ENCODE data around the gene S100PBP.

Gene S100PBP

DNA sequence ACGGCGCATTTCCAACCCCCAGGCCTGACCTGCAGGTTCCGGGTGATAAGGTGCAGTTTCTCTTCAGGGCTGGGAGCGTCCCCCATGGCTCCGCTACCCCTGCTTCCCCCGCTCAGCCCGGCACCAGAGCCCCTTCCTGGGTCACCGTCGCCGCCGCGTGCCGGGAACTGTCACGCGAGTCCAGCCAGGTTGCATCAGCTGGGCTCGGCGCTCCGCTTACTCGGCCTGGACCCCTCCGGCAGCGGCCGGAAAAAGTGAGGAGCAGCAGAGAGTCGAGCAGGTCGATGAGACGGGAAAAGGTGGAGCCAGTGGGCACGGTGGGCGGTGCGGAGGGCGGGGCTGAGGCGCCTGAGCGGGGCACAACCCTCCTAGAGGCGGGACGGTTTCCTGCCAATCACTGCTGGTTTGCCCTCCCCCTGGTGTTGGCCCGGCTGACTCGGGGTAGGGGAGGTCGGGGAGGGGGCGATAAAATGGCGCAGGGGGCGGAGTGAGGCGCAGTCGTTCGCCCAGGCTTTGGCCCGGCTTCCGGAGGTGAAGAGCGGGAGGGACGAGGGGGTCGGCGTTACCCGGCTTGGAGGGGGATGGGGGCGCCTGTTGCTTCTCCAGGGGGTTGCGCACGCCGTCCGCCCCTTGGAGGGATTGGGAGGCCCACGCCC is at the start of gene S100PBP, which contains the start of gene YARS1:
Gene S100PBP (plus strand): TSS at position 495 of the 656 bp plus-strand sequence. CDS start 8,447 bp downstream, outside the sequence.
Gene YARS1 (minus strand): TSS at position 200 of the 656 bp plus-strand sequence. CDS start 114 bp downstream, at position 86.
- peak; percentile 100 for DNase-seq (ENCODE audit: low spot score)

GRCh38 chr1:32768110-32768850 is 49.2 kb upstream of the S100PBP start:
- no peak for DNase-seq (ENCODE audit: low spot score)

DNA sequence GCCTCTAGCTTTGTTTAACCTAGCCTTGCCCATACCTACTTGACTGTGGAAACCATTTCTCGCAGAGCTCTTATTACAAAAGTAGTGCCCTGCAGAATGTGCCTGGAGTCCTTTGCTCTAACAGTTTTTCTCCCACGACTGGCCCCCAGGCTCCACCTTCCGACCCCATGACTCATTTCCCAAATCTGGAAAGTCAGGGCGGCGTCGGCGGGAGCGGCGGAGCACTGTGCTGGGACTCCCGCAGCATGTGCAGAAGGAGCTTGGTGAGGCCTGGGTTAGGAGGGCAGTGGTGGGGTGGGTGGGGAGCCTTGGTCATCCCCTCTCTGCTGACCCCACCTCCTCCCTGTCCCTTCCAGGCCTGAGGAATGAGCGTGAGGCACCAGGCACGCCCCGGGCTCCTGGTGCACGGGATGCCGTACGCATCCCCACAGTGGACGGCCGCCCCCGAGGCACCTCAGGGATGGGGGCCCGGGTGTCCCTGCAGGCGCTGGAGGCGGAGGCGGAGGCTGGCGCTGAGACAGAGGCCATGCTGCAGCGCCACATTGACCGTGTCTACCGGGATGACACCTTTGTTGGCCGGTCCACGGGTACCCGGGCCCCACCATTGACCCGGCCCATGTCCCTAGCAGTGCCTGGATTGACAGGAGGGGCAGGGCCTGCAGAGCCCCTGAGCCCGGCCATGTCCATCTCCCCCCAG is 47.8 kb upstream of the S100PBP start:
- DNase-seq (ENCODE audit: low spot score): no peak

DNA sequence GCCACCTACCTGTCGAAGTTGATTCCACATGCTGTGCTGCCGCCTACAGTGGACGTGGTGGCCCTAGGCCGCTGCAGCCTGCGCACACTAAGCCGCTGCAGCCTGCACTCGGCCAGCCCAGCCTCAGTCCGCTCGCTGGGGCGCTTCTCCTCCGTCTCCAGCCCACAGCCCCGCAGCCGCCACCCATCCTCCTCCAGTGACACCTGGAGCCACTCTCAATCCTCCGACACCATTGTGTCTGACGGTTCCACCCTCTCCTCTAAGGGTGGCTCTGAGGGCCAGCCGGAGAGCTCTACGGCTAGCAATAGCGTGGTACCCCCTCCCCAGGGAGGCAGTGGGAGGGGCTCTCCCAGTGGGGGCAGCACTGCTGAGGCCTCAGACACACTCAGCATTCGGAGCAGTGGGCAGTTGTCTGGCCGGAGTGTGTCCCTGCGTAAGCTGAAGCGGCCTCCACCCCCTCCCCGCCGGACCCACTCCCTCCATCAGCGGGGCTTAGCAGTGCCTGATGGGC is 47.2 kb upstream of the S100PBP start:
- DNase-seq (ENCODE audit: low spot score): no peak

GRCh38 chr1:32770741-32771548 is 46.5 kb upstream of the S100PBP start:
- no peak for DNase-seq (ENCODE audit: low spot score)

- no peak for DNase-seq (ENCODE audit: low spot score)
Observed at GRCh38 chr1:32771561-32772280, 45.7 kb upstream of the S100PBP start.

DNA sequence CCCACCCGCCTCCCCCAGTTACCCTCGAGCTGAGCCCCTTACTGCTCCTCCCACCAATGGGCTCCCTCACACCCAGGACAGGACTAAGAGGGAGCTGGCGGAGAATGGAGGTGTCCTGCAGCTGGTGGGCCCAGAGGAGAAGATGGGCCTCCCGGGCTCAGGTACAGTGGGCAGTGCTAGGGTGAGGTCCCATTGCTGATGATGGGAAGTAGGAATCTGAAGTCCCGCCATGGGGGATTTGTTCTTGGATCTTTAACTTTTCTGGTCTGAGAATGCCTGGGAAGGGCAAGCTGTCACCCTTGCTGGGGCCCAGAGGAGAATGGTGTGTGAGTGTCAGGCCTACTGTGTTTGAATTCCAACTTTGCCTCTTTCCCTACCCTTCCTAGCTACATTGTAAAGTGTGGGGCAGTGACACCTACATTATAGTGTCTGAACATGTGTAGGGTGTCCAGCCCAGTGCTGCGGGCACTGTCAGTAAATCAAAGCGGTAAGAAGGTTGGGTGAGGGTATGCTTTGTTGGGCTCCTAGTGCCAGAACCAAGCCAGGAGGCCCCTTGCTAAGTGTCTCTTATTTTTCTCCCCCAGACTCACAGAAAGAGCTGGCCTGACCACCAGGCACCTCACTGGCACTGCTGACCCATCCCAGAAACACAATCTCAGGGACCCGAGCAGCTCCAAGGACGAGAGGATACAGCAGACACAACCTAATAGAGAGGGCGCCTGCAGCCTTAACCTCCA is 45.0 kb upstream of the S100PBP start:
- DNase-seq (ENCODE audit: low spot score): no peak

- DNase-seq (ENCODE audit: low spot score): peak; percentile 83
Observed at GRCh38 chr1:32773018-32773763, 44.3 kb upstream of the S100PBP start.

GRCh38 chr1:32773764-32774463 is 43.5 kb upstream of the S100PBP start:
- DNase-seq (ENCODE audit: low spot score): no peak

- DNase-seq (ENCODE audit: low spot score): no peak
Observed at GRCh38 chr1:32774464-32774808, 43.0 kb upstream of the S100PBP start.

DNA sequence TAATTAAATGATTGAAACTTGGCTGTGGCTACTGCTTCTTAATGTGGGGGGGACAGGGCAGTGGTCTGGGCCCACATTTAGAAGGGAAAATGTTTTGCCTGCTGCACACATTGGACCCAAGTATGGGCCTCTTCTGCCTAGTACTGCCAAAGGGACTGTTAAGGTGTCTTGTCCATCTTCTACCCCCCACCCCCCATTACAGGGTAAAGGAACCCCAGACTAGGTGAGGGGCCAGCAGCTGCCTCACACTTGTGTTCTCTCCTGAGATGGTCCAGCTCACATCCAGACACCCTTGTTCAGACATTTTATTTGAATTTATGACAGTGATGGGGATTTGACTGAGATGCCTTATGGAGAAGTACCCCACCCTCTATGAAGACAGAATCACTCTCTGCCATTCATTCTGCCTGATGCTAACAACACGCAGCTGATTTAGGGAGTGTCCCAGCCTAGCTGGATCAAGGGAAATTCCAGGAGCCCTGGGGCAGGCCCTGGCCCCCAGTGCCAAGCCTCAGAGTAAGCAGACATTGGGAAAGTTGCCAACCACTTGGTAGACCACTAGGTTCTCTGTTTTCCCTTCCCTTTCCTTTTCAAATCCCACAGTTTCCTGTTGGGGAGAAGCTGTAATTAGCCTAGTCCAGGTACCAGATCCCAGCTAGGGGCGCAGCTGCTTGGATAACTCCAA is 42.4 kb upstream of the S100PBP start:
- no peak for DNase-seq (ENCODE audit: low spot score)

- DNase-seq (ENCODE audit: low spot score): no peak
Observed at GRCh38 chr1:32775640-32776337, 41.7 kb upstream of the S100PBP start.

DNA sequence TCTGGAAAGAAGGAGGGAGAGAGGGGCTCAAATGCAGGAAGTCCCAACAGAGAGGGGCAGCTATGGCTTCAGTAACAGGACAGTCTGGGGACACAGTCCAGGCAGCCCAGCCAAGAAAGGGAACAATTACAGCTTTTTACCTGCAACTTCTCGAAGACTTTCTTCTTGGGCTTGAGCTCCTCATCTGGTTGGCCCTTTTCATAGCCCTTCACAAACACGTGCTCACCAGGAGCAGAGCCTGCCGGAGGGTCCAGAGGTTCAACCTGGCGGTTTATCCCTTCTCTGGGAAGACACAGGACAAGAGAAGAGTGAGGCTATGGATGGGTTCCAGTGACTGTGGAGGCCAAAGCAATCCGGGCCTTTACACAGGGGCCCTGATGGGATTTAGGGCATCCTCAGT is 38.2 kb upstream of the S100PBP start:
- no peak for DNase-seq (ENCODE audit: low spot score)

GRCh38 chr1:32780005-32780404 is 37.4 kb upstream of the S100PBP start:
- no peak for DNase-seq (ENCODE audit: low spot score)

GRCh38 chr1:32780628-32781234 is 36.7 kb upstream of the S100PBP start:
- no peak for DNase-seq (ENCODE audit: low spot score)

- DNase-seq (ENCODE audit: low spot score): no peak
Observed at GRCh38 chr1:32782086-32782485, 35.4 kb upstream of the S100PBP start.

GRCh38 chr1:32783851-32784250 is 33.6 kb upstream of the S100PBP start:
- DNase-seq (ENCODE audit: low spot score): no peak
